ENCODE results near the gene CDK11A.
A peak's percentile ranks its signal among the peaks of the same experiment; 100 is the strongest.
"Not testable (repeated sequence)": the region's sequence is repeated elsewhere in the genome, so short reads cannot be mapped to it uniquely, and the experiment has no call there.

DNA sequence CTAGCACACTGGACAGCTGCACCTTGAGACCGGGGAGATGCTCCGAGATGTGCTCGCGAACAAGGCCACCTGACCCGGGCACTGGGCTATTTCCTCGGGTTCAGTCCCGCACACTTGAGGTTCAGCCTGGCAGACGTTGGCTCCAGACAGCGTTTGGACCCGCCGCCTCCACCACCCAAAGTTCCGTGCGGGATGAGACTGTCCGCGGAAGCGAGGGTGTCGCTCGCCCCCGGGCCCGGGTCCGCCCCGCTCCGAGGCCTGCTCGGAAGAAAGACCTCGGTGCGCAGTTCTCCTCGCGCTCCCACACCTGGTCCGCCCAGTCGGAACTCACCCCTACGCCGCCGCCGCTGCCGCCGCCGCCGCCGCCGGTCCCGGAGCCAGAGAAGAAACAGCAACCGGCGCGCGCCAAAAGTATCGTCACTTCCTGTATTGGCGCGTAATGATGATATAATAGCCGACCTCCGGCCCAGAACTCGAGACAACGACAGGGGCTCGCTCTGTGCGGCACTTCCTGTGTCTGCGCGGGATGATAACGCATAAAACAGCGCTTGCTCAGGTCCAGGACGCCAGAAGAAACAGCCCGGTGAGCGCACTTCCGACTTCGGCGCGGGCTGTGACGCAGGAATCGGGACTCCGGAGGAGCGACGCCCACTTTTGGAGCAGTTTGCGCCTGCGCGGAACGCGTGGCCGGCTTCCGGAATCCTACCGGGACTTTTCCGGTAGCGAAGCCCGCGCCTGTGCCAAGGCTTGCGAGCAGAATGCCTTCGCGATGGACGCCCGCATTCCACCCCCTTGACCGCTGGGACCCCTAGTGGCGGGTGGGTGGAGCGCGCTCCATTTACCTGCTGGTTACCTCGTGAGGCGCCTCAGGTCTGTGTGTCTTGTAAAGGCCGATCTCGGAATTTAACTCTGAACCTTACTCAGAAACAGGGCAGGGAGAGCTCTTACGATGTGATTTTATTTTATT, 65.3 kb downstream of the CDK11A start, which contains the start of gene CDK11B:
- not testable (repeated sequence) for TF ChIP-seq EZH2phosphoT487 (IDR thresholded peaks at IDR 0.05; ENCODE audit: low read depth, severe bottlenecking, unreplicated experiment)
- TF ChIP-seq, protein P1, sequence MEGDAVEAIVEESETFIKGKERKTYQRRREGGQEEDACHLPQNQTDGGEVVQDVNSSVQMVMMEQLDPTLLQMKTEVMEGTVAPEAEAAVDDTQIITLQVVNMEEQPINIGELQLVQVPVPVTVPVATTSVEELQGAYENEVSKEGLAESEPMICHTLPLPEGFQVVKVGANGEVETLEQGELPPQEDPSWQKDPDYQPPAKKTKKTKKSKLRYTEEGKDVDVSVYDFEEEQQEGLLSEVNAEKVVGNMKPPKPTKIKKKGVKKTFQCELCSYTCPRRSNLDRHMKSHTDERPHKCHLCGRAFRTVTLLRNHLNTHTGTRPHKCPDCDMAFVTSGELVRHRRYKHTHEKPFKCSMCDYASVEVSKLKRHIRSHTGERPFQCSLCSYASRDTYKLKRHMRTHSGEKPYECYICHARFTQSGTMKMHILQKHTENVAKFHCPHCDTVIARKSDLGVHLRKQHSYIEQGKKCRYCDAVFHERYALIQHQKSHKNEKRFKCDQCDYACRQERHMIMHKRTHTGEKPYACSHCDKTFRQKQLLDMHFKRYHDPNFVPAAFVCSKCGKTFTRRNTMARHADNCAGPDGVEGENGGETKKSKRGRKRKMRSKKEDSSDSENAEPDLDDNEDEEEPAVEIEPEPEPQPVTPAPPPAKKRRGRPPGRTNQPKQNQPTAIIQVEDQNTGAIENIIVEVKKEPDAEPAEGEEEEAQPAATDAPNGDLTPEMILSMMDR (IDR thresholded peaks at IDR 0.05; ENCODE audit: poor library complexity): peak; percentile 29
